Loucy (cell line): ENCODE data around the gene PTGER3.

Source experiments
- H2AFZ ChIP-seq: fragments of 200-600 bp; sonication (generic); 2 replicates; pipeline ENCODE4 v1.6.0; 2016; ENCODE audit warnings: antibody characterized with exemption, mild to moderate bottlenecking, low read length, moderate library complexity
- H3F3A ChIP-seq: fragments of 200-600 bp; 2 replicates; pipeline ENCODE4 v1.6.0; 2016; ENCODE audit warnings: antibody characterized with exemption, low read depth, mild to moderate bottlenecking
- H3K27me3 ChIP-seq: fragments of 200-600 bp; sonication (generic); 2 replicates; pipeline ENCODE4 v1.6.1; 2014; ENCODE audit warnings: low read length, mild to moderate bottlenecking; ENCODE audit not compliant: insufficient read depth, poor library complexity, severe bottlenecking
- H3K36me3 ChIP-seq: fragments of 200-600 bp; sonication (generic); 2 replicates; pipeline ENCODE4 v1.6.1; 2016; ENCODE audit warnings: low read length; ENCODE audit not compliant: insufficient read depth
- H3K4me1 ChIP-seq: fragments of 200-600 bp; sonication (generic); 2 replicates; pipeline ENCODE4 v1.5.1; 2014; ENCODE audit warnings: low read length, mild to moderate bottlenecking; ENCODE audit not compliant: insufficient read depth, poor library complexity, severe bottlenecking
- H3K4me2 ChIP-seq: fragments of 200-600 bp; sonication (generic); 2 replicates; pipeline ENCODE4 v1.6.0; 2014; ENCODE audit warnings: antibody characterized with exemption, low read length, low read depth, mild to moderate bottlenecking; ENCODE audit not compliant: poor library complexity, severe bottlenecking
- H3K4me3 ChIP-seq: fragments of 200-600 bp; sonication (generic); 2 replicates; pipeline ENCODE4 v1.5.1; 2014; ENCODE audit warnings: low read length, mild to moderate bottlenecking, mixed read lengths; ENCODE audit not compliant: poor library complexity, severe bottlenecking
- H3K79me2 ChIP-seq: fragments of 200-600 bp; sonication (generic); 2 replicates; pipeline ENCODE4 v1.6.1; 2014; ENCODE audit warnings: low read length; ENCODE audit not compliant: insufficient read depth
- H3K9ac ChIP-seq: fragments of 200-600 bp; sonication (generic); 2 replicates; pipeline ENCODE4 v1.6.0; 2014; ENCODE audit warnings: mild to moderate bottlenecking, low read depth, low read length, moderate library complexity; ENCODE audit not compliant: poor library complexity, severe bottlenecking
- H3K9me2 ChIP-seq: fragments of 200-600 bp; sonication (generic); replicated peaks from 2 replicates; pipeline ENCODE4 v1.6.1; 2016; ENCODE audit warnings: low read depth, low read length, mixed read lengths
- H3K9me3 ChIP-seq: fragments of 200-600 bp; sonication (generic); 2 replicates; pipeline ENCODE4 v1.6.1; 2014; ENCODE audit warnings: mild to moderate bottlenecking, antibody characterized with exemption, low read length, low read depth; ENCODE audit not compliant: insufficient read depth
- H4K20me1 ChIP-seq: fragments of 200-600 bp; sonication (generic); 2 replicates; pipeline ENCODE4 v1.6.0; 2014; ENCODE audit warnings: antibody characterized with exemption, low read length, mild to moderate bottlenecking; ENCODE audit not compliant: insufficient read depth, poor library complexity, severe bottlenecking
- EZH2phosphoT487 ChIP-seq: fragments of 200-600 bp; IDR thresholded peaks from 2 replicates; pipeline ENCODE4 v1.6.1; 2018; ENCODE audit warnings: antibody characterized with exemption, mild to moderate bottlenecking, moderate library complexity, borderline replicate concordance
- TF ChIP-seq, protein P1 (sequence below): fragments of 200-600 bp; sonication (generic); conservative IDR thresholded peaks from 2 replicates; pipeline ENCODE4 v1.5.1; 2014; ENCODE audit warnings: mild to moderate bottlenecking, antibody characterized with exemption, low read length

PTGER3 gene

DNA sequence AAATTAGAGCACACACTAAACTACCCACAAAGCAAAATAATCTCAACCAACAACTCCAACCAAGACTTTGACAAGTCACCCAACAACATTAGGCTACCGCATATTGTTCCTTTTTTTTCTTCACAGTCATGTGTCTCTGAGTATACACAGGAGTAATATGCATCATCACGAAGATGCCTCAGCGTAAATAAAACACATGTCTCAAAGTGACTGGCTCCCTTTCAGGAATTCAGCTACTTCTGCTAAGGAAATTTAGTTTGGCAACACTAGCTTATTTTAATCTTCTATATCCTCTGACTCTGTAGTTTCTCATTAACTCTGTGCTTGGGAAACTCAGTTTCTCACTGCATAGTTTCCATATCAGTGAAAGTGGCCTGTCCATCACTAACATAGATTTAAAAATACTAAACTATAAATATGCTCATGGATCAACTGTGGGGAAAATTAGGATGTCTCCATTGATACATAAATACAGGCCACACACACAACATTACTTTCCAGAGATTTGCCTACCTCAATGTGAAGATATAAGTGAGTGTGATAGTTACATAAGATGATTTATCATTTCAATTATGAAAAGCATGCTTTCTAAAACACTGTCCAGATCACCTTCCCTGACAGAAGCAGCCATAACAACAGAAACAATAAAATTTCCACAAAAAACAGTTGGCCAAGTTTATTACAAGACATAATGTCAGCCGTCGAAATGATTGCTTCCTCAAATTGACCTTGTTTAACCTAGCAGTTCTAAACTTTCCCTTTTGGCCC, 113.2 kb downstream of the PTGER3 start:
- no peak overlapping the region for H3K9ac ChIP-seq
- H3K4me1 ChIP-seq = peaks cover 9% of the 10 kb centered on the region
- H3K27me3 ChIP-seq = no peaks in the 10 kb centered on the region
- H3F3A ChIP-seq = no peaks in the 10 kb centered on the region
- H3K9me2 ChIP-seq = no peaks in the 10 kb centered on the region
- no peak overlapping the region for H2AFZ ChIP-seq
- TF ChIP-seq EZH2phosphoT487 = no peak
- TF ChIP-seq, protein P1, sequence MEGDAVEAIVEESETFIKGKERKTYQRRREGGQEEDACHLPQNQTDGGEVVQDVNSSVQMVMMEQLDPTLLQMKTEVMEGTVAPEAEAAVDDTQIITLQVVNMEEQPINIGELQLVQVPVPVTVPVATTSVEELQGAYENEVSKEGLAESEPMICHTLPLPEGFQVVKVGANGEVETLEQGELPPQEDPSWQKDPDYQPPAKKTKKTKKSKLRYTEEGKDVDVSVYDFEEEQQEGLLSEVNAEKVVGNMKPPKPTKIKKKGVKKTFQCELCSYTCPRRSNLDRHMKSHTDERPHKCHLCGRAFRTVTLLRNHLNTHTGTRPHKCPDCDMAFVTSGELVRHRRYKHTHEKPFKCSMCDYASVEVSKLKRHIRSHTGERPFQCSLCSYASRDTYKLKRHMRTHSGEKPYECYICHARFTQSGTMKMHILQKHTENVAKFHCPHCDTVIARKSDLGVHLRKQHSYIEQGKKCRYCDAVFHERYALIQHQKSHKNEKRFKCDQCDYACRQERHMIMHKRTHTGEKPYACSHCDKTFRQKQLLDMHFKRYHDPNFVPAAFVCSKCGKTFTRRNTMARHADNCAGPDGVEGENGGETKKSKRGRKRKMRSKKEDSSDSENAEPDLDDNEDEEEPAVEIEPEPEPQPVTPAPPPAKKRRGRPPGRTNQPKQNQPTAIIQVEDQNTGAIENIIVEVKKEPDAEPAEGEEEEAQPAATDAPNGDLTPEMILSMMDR = no peak
- no peaks in the 10 kb centered on the region for H3K36me3 ChIP-seq
- peaks cover 3% of the 10 kb centered on the region; the same call in 1 of the 2 replicates for H3K9me3 ChIP-seq
- H3K79me2 ChIP-seq = no peaks in the 10 kb centered on the region
- no peak overlapping the region for H3K4me2 ChIP-seq
- H4K20me1 ChIP-seq = no peaks in the 10 kb centered on the region
- H3K4me3 ChIP-seq = no peak overlapping the region

DNA sequence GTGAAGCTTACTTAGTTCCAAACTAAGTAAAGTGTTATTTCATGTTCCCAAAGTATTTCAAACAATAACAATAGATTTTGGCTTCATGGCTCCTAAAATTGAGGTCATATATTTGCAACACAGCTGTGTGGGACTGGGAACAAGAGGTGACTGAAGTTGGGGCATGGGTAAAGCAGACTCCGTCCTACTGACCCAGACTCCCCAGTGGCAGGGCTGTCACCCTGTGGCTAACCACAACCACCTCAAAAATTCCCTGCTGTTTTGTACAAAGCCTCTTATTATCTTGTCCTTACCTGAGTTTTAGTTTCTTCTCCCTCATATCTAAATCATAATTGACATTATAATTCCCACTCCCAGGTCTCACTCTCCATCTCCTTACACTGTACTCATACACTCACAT, 117.6 kb downstream of the PTGER3 start:
- Histone ChIP-seq H3K9ac (no peak overlapping the region), H3K9me2 (no peaks in the 10 kb centered on the region), H3K4me1 (peaks cover 20% of the 10 kb centered on the region), H3K79me2 (no peaks in the 10 kb centered on the region), H3F3A (no peaks in the 10 kb centered on the region), H3K36me3 (no peaks in the 10 kb centered on the region), H3K4me2 (peak overlapping the region; percentile 56), H4K20me1 (no peaks in the 10 kb centered on the region), H3K9me3 (no peaks in the 10 kb centered on the region; the same call in 1 of the 2 replicates), H3K4me3 (peak overlapping the region; percentile 6), H3K27me3 (no peaks in the 10 kb centered on the region), H2AFZ (no peak overlapping the region)
- TF ChIP-seq, protein P1 = no peak
- TF ChIP-seq EZH2phosphoT487 = no peak

DNA sequence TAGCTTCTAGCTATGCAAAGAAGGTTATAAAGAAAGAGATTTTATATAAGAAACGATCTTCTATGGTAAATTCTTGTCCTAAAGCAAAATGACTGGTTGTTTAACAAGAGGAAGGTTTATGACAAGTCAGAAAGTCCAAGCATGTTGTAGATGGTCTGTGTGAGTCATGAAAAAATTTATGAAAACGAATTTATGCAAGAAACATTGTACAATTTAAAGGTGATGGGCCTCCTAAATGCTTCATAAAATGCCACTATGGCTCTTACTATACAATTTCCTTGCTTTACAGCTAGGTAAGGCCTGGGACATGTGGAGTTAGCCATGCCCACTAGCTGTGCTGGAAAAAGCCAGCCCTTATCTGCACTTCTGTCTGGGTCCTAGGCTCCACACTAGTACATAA, 125.4 kb downstream of the PTGER3 start:
- no peaks in the 10 kb centered on the region for H4K20me1 ChIP-seq
- H3K79me2 ChIP-seq = no peaks in the 10 kb centered on the region
- H3K9me3 ChIP-seq = peaks cover 31% of the 10 kb centered on the region; the same call in 1 of the 2 replicates
- H3K4me1 ChIP-seq = peaks cover 5% of the 10 kb centered on the region
- H2AFZ ChIP-seq = no peak overlapping the region
- H3K36me3 ChIP-seq = no peaks in the 10 kb centered on the region
- H3K27me3 ChIP-seq = no peaks in the 10 kb centered on the region
- TF ChIP-seq, protein P1 = no peak
- TF ChIP-seq EZH2phosphoT487 = no peak
- no peak overlapping the region for H3K4me2 ChIP-seq
- no peak overlapping the region for H3K4me3 ChIP-seq
- H3K9me2 ChIP-seq = no peaks in the 10 kb centered on the region
- no peaks in the 10 kb centered on the region for H3F3A ChIP-seq
- H3K9ac ChIP-seq = no peak overlapping the region
